ENCODE measurements around the gene EPHA6.
"Not testable (repeated sequence)": the region's sequence is repeated elsewhere in the genome, so short reads cannot be mapped to it uniquely, and the experiment has no call there.

Gene EPHA6

DNA sequence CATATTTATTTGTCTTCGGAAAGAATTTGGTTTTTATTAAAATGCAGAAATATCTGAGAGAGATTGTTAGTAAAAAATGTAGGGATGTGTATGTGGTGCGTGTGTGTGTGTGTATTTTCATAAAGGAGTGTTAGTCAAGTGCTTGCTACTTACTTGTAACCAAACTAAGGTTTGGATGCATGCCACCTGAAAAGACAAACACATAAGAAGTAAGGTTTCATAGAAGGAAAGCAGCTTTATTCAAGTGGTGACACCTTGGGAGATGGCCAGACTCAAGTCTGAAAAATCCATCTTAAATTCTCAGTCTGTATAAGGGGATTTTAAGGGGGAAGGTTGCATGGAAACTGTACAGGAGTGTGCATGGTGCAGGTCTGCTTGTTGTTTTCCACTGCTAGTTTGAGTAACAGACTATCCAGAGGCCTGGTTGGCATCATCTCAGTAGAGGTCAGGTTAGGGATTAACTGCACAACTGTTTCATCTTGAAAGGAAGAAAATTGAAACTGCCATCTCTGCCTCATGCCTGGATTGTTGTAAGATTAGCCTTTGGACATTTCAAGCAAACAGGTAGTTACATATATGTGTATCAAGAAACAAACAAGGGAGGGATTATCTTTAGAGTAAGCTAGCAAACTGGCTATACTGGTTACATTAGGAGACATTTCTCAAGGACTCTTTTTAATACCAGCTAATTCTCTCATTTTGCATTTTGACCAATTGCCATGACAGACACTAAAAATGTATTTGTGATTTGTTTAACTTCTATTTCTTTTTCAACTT is 196.7 kb downstream of the EPHA6 start:
- no peak for DNase-seq (ENCODE audit: low read depth in 1 of 2, low spot score in 1 of 2)

DNA sequence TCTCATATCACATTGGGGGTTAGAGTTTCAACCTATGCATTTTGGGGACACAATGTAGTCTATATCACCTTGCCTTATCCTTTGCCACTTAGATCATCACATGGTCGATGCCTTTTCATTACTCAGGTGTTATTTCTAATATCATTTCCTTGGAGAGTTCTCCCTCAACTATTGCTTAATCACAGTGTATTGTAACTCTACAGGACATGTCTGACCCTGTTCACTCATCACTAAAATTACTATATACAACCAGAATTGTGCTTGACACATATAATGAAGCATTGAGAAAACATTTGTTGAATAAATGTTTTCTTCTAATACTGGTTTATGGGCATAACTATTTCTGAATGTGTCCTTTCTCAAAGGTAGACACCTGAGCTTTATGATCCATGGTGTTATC is 207.4 kb downstream of the EPHA6 start:
- DNase-seq (ENCODE audit: low read depth in 1 of 2, low spot score in 1 of 2): no peak

DNA sequence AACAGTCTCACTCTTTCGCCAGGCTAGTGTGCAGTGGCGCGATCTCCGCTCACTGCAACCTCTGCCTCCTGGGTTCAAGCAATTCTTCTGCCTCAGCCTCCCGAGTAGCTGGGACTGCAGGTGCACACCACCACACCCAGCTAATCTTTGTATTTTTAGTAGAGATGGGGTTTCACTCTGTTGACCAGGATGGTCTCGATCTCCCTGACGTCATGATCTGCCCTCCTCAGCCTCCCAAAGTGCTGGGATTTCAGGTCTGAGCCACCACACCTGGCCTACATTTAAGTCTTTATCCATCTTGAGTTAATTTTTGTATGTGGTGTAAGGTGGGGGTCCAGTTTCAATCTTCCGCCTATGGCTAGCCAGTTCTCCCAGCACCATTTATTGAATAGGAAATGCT is 211.2 kb downstream of the EPHA6 start:
- DNase-seq (ENCODE audit: low read depth in 1 of 2, low spot score in 1 of 2): not testable (repeated sequence)

DNA sequence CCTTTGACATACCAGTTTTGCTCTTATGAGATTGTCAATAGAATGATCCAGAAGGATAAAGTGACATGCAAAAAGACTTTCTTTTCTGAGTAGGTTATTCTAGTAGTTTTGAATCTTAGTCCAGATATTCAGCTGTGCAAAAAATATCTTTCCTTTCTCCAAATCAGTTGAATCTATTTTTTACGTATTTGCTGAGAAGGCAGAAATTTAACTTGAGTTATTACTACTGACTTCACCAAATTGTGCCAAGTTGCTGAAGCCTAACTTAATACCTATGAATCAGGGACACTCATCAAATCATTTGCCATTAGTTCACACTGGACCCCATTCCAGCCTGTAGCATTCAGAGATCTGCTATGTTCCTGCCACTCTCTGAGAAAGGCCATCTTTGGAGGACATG is 215.6 kb downstream of the EPHA6 start:
- no peak for DNase-seq (ENCODE audit: low read depth in 1 of 2, low spot score in 1 of 2)

DNA sequence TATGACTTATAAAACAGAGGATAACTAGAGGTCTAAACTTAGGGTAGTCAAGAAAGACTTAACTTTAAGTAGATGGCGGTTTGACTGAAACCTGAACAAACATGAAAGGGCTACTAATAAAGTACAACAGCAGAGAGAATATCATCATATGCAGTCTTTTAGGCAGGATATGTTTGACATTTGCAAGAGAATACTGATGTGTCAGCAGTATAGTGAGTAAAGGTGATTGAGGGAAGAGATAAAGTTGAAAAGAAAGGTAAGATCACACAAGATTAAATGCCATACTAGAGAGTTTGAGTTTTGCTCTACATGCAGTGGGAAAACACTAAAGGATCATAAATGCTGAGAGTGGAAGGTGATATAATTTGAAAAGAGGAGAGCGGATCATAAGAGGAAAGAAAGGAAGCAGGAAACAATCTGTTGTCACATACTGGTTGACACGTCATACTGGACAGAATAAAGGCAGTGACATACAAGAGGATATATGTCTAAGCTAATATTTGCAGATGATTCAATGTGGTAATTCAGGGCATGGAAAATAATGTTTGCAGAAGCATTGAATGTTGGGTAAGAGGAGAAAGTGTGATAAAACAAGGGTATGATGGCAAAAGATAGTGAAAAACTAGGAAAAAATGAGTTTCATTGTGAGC is 223.0 kb downstream of the EPHA6 start:
- DNase-seq (ENCODE audit: low read depth in 1 of 2, low spot score in 1 of 2): no peak

DNA sequence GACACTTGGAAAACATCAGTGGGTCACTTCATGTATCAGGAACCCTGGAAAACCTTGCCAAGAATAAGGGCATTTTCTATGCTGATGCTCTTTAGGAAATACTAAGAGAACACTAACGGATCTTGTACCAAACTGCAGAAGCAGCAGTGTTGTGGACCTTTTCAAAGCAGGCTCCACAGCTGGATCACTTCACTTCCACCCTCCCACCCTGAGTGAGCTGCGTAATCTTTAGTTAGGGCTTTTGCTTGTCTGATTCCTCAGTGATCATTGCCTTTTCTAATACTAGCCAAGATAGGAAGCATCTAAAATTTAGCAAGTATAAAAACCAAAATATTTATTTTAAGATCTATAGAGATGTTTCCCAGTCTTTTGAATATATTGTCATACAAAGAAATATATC is 229.0 kb downstream of the EPHA6 start:
- no peak for DNase-seq (ENCODE audit: low read depth in 1 of 2, low spot score in 1 of 2)

DNA sequence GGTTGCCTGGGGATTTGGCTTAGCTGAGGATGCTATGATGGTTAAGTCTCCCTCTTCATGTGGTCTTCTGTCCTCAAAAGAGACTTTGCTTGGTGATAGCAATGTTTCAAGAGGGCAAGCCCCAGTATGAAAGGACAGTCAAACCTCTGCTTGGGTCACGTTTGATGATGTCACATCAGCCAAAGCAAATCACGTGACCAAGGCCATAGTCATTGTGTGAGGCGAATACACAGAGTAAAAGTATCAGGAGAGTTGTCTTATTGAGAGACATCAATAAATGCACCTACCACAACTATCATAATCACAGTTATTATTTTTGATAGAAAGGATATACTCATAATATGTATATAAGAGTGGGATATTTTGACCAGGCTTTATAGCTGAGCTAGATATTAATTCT is 243.0 kb downstream of the EPHA6 start:
- no peak for DNase-seq (ENCODE audit: low read depth in 1 of 2, low spot score in 1 of 2)

DNA sequence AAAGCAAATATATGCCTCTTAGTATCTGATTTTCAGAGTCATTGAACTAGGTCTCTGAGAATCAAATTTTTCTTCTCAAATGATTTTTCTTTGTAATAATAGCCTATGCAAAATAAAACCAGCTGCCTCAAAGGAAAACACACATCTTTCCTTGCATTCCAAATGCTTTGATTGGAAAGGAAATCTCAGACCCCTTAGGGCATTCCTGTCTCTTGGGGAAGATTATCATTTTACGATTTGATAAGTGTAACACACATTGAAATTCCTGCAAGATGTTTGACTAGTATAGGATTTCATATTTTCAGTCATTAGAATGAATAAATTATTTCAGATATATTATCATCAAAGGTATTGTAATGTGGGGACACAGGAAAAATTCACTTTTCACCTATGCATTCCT is 244.8 kb downstream of the EPHA6 start:
- no peak for DNase-seq (ENCODE audit: low read depth in 1 of 2, low spot score in 1 of 2)

DNA sequence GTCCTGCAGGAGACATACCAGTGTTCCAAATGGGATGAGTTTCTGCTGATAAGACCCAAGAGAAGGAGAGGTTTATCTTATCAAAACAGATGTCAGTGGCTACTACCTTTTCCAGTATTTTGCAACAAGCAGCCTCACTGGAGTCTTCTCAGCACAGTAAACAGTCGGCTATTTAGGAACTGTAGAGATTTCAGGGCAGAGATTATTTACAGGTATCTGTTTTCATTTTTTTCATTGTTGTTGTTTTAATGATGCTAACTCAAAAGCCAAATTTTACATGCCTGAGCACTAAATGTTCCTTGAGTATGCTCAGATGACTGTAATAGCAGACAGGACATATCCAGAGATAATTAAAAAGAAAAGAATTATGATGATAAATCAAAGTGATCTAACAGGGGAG is 252.1 kb downstream of the EPHA6 start:
- no peak for DNase-seq (ENCODE audit: low read depth in 1 of 2, low spot score in 1 of 2)

DNA sequence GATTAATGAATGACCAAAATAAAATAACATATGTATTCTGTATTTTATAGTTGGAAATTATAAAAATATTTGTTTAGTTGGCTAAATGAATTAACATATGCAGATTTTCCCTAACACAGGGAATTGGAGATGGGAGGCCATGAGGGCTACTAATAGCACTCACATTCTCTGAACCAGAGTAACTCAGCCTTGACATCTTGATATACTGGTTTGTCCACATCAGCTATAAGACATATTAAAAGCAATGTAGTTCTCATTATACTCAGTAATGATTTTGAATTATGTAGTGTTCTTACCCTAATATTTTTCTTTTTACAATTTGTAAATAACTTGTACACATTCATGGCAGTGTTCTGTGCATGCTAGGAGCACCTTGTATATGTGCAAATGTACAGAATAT is 255.9 kb downstream of the EPHA6 start:
- no peak for DNase-seq (ENCODE audit: low read depth in 1 of 2, low spot score in 1 of 2)

DNA sequence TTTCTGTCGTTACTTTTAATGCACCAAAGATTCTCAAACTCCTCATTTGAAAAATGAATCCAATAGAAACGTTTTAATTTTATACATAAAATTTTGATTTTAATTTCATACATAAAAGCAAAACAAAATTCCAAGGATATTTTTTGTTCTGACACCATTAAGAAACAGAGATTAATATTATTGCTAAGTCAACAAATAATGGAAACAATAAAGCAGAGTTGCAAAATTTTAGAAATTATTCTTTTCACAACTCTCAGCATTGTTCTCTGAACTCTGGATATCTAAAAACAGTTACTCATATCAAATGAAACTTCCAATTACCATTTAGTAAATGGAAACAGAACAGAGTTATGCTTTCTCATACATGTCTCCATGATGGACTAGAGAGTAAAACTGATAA is 260.2 kb downstream of the EPHA6 start:
- DNase-seq (ENCODE audit: low read depth in 1 of 2, low spot score in 1 of 2): no peak

DNA sequence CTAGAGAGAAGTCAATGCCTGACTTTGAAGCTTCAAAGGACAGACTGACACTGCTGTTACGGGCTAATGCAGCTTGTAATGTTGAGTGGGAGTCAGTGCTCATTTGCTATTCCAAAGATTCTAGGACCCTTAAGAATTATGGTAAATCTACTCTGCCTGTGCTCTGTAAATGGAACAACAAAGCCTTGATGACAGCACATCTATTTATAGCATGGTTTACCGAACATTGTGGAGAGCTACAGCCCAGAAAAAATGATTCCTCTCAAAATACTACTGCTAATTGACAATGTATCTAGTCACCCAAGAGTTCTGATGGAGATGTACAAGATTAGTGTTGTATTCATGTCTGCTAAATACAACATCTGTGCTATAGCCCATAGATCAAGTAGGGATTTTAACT is 262.3 kb downstream of the EPHA6 start:
- DNase-seq (ENCODE audit: low read depth in 1 of 2, low spot score in 1 of 2): no peak

DNA sequence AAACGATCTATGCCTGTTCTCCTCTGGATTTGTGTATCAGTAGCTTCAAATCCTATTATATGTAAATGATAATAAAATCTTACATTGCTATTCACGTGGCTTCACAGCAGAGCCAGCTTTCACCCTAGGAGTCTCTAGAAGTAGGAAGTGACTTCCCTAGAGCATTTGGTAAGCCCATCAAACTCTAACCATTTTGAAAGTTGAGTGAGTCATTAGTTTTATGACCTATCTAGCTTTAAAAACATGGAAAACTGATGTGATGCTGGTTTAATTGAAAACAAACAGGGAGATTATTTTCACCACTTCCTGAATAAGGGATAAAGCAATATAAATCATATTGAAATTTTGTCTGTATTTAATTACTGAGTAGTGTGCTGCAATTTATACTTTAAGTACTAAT is 275.2 kb downstream of the EPHA6 start:
- DNase-seq (ENCODE audit: low read depth in 1 of 2, low spot score in 1 of 2): no peak

DNA sequence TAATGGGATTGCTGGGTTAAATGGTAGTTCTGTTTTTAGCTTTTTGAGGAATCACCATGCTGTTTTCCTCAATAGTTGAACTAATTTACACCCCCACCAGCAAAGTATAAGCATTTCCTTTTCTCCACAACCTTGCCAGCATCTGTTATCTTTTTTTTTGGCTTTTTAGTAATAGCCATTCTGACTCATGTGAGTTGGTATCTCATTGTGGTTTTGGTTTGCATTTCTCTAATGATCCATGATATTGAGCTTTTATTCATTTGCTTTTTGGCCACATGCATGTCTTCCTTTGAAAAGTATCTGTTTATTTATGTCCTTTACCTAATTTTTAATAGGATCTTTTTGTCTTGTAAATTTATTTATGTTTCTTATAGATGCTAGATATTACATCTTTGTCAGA is 288.2 kb downstream of the EPHA6 start:
- no peak for DNase-seq (ENCODE audit: low read depth in 1 of 2, low spot score in 1 of 2)

DNA sequence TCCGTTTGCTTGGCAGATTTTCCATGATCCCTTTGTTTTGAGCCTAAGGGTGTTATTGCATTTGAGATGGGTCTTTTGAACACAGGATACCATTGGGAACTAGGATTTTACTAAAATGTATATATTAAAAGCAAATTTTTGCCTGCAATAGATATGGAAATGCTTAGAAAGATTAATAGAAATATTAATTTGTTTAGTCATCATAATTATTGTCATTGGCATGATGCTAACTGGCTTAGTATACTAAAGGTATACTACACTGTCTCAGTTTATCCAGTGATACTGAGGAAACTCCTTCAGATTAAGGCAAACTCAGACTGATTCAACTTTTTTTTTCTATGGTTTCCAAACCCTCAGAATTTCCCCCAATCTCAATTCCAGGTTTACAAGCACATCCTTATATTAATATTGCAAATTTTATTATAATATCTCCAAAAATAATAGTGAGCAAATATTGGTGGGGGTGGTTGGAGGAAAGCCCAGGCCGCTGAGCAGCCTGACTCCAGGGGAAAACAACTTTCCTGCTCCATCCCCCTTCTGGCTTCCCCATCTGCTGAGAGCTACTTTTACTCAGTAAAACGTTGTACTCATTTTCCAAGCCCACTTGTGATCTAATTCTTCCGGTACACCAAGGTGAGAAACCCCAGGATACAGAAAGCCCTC is 291.7 kb downstream of the EPHA6 start:
- no peak for DNase-seq (ENCODE audit: low read depth in 1 of 2, low spot score in 1 of 2)

DNA sequence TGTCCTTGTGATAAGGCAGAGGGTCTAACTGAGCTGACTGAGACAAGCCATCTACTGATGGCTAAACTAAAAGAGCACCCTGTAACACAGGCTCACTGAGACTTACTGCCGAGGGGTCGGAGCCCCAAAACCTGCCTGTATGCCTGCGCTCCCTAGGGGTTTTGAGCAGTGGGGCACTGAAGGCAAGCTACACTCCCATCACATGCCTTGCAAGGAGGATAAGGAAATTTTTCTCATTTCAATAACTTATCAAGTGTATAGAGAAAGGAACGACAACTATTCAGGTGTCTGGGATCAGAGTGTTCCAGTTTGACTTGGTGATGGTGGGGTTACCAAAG is 292.2 kb downstream of the EPHA6 start:
- DNase-seq (ENCODE audit: low read depth in 1 of 2, low spot score in 1 of 2): no peak

DNA sequence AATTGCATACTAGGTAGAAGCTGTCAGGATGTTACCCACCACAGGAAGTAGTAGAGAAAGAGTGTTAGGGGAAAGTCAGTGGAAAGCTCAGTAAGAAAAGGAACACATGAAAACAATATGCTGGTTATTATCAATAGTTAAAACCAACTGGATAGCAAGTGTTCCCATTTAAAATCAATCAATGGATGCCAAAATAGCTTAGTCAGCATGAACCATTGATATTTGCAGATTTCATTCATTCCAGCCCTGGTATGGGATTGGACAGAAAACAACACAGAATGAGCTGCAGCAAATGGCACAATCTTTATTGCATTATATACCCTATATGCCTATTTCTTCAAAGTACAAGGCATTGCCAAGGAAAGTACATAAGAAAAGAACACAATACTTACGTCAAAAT is 293.7 kb downstream of the EPHA6 start:
- no peak for DNase-seq (ENCODE audit: low read depth in 1 of 2, low spot score in 1 of 2)

DNA sequence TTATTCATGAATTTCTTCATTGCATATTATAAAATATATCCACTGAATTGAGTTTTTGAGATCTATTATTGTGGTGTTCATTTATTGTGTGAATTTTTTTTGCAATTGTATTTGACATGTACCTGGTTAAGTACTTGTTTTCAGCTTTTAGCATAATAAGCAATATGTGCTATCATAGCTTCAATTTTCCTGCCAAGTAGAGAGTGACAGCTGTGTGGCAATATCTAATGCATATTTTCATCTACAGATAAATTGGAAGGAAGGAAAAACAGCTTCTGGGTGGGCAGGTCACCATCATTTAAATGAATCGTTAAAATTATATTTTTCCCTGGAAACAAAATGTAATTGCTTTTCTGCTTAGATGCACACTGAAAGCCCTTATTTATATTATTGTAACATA is 296.9 kb downstream of the EPHA6 start:
- no peak for DNase-seq (ENCODE audit: low read depth in 1 of 2, low spot score in 1 of 2)

DNA sequence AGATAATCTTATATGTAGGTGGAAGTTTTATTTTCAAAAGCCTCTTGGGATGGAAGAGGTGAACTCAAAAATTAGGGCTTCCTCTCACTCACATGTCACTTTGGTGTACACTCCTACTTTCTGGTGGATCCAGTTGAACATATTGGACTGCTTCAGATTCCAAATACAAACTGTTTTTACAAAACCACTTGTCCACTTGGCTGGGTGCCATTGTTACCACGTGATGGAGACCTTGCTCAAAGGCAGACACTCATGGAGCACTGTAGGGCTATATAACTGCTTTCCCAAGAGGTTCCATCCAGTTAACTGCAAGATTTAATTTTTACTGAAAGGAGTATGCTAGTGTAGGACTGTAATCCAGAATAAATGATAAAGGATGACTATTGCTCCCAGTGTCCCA is 307.0 kb downstream of the EPHA6 start:
- DNase-seq (ENCODE audit: low read depth in 1 of 2, low spot score in 1 of 2): no peak

DNA sequence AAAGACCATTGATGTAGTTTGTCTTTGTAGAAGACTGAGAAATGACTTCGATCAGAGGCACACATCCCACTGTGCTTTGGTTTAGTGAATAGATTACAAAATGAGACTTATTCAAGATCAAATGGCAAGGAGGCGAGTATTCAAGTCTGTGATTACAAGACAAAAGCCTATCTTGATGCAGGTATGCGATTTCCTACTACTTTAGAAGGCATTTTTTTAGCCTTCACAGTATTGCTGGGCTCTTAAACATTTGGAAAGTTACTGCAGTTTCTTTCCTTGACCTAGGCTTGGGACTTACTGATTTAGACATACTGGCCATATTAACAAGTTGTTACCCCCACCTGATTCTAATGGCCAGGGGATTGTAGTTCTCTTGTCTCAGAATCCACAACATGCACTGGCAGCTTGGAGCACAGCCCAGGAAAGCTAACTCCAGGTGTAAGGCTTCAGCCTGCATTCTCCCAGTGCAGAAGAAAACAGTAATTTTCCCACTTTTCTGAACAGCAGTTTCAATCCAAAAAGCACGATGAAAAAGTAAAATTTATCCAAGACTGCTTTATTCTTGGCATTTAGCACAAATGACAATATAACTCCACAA is 311.6 kb downstream of the EPHA6 start:
- DNase-seq (ENCODE audit: low read depth in 1 of 2, low spot score in 1 of 2): no peak

DNA sequence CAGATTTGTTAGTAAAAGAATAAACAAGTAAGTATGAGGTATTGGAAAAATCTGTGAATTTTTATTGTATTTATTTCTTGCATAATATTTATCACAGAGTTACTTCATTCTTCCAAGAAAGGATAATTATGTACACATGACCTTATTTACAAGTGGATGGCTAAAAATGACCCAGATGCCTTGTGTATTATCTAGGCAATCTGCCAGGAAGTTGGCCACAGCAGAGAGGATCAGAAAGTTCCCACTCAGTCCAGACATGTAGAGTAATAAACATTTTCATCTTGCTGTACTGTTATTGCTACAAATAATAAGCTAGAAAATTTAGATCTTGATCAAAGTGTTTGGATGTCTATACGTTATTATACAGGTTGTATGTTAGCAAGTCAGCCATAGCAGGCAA is 317.1 kb downstream of the EPHA6 start:
- no peak for DNase-seq (ENCODE audit: low read depth in 1 of 2, low spot score in 1 of 2)

DNA sequence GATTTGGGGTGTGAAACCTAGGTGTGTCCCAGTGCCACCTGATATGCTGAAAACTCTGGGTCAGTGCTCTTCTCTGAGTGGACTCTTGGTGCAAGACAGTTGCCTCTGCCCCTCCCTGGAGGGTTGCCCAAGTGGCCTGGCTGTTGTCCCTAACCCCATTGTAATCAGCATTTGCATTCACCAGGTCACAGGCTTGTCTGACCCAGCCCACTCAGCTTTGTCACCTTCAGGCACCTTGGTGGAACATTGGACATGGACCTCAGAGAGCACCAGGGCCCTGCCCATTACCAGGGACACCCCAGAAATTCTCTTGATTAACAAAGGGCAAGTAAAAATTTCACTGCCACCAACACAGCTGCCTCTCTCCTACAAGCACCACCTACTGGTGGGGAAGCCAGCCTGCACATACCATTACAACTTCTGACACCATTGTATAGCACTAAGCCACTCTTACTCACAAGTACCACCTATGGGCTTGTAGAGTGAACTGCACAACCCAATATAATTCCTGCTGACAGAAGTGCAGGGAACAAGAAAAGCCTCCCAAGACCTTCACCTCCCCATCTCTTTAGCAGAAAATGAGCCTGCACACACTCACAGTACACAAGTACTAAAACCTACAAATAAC is 324.6 kb downstream of the EPHA6 start:
- no peak for DNase-seq (ENCODE audit: low read depth in 1 of 2, low spot score in 1 of 2)
